ENCODE measurements around the gene SELENON. TPM values are rescaled to one million over a fixed set of nuclear protein-coding genes. Genes with fewer than 3 reads are reported as not detected.

Gene SELENON
- total and polyA plus RNA-seq, 10 of the 15 experiments (the other 5 are each of a cell fraction or from before 2014, with no cell fraction given) = 0.07 to 5.1 (median 0.80) TPM

DNA sequence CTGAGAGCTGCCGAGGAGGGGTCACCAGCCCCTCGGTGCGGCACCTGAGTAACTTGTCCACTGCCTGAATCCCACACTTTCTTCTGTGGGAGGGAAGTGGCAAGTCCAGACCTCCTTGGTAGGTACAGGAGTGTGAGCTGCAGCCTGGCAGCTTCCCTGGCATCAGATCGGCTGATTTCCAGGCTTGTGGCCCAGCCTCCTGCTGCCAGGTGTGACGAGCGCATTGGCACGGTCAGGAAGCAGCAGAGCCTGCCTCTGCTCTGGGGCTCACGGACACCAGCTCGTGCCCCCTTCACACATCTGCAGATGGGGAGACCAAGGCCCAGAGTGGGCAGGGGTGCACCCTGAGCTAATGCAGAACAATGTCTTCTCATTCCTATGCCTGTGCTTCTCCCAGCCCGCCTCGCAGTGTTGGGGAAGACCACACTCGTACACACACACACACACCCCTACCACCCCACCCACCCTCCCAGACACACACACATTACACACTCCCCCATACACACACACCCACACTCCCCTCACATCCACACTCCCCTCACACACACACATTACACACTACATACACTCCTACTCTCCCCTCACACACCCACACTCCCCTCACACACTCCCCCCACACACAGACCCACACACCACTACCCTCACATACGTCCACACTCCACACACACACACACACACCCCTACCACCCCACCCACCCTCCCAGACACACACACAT is 33.1 kb upstream of the SELENON start (continued):
- TF ChIP-seq PAX5 (IDR thresholded peaks at IDR 0.05; ENCODE audit: borderline replicate concordance, low read depth, low read length) = no peak

DNA sequence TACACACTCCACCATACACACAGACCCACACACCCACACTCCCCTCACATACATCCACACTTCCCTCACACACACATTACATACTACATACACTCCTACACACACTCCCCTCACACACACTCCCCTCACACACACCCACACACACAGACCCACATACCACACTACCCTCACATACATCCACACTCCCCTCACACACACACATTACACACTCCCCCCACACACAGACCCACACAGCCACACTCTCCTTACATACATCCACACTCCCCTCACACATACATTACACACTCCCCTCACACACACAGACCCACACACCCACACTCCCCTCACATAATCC is 32.6 kb upstream of the SELENON start:
- Histone ChIP-seq H4K20me1 (ENCODE audit: control insufficient read depth, insufficient read depth) (no peaks in the 10 kb centered on the region), H2AFZ (ENCODE audit: control insufficient read depth, low read depth, low read length) (no peak overlapping the region), H3K4me2 (ENCODE audit: control insufficient read depth, insufficient read depth) (no peak overlapping the region), H3K27me3 (replicated peaks in 1 of 2; ENCODE audit: control insufficient read depth in 2 of 2, insufficient read depth in 2 of 2, low read length in 1 of 2) (peaks cover 2 to 5% of the 10 kb centered on the region in 2 experiments; a peak in 1 of 4 replicates), H3K9ac (ENCODE audit: control insufficient read depth, insufficient read depth, low read length) (no peak overlapping the region), H3K4me3 (no peak overlapping the region), H3K9me3 (replicated peaks; ENCODE audit: control insufficient read depth, insufficient read depth, low read length) (no peaks in the 10 kb centered on the region), H3K36me3 (ENCODE audit: control insufficient read depth in 2 of 2, insufficient read depth in 2 of 2, low read length in 1 of 2) (no peaks in the 10 kb centered on the region), H3K79me2 (ENCODE audit: control insufficient read depth, insufficient read depth, low read length) (no peaks in the 10 kb centered on the region), H3K4me1 (ENCODE audit: control insufficient read depth, insufficient read depth, low read length) (peaks cover 6% of the 10 kb centered on the region), H3K27ac (ENCODE audit: control insufficient read depth, insufficient read depth) (no peak overlapping the region)
- ATAC-seq (no peak), FAIRE-seq (no peak), DNase-seq (ENCODE audit: low read depth, low spot score) (no peak)
- intact Hi-C loops (cut with micrococcal nuclease; ENCODE audit: unreplicated experiment) (no loop called here), in situ Hi-C loops (cut with MboI) (no loop called here)
- POLR2A ChIA-PET = no interaction called here
- RAD21 ChIA-PET (ENCODE audit: unreplicated experiment) = no interaction called here
- SMC1A ChIA-PET (ENCODE audit: uncharacterized antibody, unreplicated experiment) = no interaction called here
- BruUV-seq (replicated peaks) = no TSS peak
- CTCF ChIA-PET = no interaction called here
- no peak for TF ChIP-seq ZBED1 (IDR thresholded peaks at IDR 0.05; ENCODE audit: borderline replicate concordance)
- TF ChIP-seq IKZF1 (conservative IDR thresholded peaks at IDR 0.05) = no peak
- no peak for TF ChIP-seq WRNIP1 (IDR thresholded peaks at IDR 0.05; ENCODE audit: borderline replicate concordance, low read depth, low read length)
- no peak for TF ChIP-seq SREBF1 (IDR thresholded peaks at IDR 0.05; ENCODE audit: low read length)
- TF ChIP-seq, protein P1, sequence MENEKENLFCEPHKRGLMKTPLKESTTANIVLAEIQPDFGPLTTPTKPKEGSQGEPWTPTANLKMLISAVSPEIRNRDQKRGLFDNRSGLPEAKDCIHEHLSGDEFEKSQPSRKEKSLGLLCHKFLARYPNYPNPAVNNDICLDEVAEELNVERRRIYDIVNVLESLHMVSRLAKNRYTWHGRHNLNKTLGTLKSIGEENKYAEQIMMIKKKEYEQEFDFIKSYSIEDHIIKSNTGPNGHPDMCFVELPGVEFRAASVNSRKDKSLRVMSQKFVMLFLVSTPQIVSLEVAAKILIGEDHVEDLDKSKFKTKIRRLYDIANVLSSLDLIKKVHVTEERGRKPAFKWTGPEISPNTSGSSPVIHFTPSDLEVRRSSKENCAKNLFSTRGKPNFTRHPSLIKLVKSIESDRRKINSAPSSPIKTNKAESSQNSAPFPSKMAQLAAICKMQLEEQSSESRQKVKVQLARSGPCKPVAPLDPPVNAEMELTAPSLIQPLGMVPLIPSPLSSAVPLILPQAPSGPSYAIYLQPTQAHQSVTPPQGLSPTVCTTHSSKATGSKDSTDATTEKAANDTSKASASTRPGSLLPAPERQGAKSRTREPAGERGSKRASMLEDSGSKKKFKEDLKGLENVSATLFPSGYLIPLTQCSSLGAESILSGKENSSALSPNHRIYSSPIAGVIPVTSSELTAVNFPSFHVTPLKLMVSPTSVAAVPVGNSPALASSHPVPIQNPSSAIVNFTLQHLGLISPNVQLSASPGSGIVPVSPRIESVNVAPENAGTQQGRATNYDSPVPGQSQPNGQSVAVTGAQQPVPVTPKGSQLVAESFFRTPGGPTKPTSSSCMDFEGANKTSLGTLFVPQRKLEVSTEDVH (IDR thresholded peaks at IDR 0.05; ENCODE audit: low read depth, partially characterized antibody) = no peak
- TF ChIP-seq SIX5 (IDR thresholded peaks at IDR 0.05; ENCODE audit: low read depth, low read length, severe bottlenecking) = no peak
- no peak for TF ChIP-seq NR2C2 (IDR thresholded peaks at IDR 0.05; ENCODE audit: borderline replicate concordance, control insufficient read depth, insufficient read length, low read depth)
- TF ChIP-seq, protein P2, sequence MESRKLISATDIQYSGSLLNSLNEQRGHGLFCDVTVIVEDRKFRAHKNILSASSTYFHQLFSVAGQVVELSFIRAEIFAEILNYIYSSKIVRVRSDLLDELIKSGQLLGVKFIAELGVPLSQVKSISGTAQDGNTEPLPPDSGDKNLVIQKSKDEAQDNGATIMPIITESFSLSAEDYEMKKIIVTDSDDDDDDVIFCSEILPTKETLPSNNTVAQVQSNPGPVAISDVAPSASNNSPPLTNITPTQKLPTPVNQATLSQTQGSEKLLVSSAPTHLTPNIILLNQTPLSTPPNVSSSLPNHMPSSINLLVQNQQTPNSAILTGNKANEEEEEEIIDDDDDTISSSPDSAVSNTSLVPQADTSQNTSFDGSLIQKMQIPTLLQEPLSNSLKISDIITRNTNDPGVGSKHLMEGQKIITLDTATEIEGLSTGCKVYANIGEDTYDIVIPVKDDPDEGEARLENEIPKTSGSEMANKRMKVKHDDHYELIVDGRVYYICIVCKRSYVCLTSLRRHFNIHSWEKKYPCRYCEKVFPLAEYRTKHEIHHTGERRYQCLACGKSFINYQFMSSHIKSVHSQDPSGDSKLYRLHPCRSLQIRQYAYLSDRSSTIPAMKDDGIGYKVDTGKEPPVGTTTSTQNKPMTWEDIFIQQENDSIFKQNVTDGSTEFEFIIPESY (IDR thresholded peaks at IDR 0.05) = no peak
- no peak for TF ChIP-seq ESRRA (IDR thresholded peaks at IDR 0.05; ENCODE audit: low read length)
- TF ChIP-seq, protein P3, sequence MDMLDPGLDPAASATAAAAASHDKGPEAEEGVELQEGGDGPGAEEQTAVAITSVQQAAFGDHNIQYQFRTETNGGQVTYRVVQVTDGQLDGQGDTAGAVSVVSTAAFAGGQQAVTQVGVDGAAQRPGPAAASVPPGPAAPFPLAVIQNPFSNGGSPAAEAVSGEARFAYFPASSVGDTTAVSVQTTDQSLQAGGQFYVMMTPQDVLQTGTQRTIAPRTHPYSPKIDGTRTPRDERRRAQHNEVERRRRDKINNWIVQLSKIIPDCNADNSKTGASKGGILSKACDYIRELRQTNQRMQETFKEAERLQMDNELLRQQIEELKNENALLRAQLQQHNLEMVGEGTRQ (IDR thresholded peaks at IDR 0.05; ENCODE audit: borderline replicate concordance, low read depth, low read length) = no peak
- no peak for TF ChIP-seq NFYB (IDR thresholded peaks at IDR 0.05; ENCODE audit: insufficient read depth, low read depth, low read length)

Data from GM12878 (cell line).